SK-N-SH treated with all-trans-retinoic acid at 6 μM for 48 hours (cell line): ENCODE measurements around the gene TMEM82.

Source experiments
- GLIS3 ChIP-seq: fragments of 250-450 bp; sonication (Bioruptor Pico); IDR thresholded peaks from 2 replicates; pipeline ENCODE4 v1.5.0; 2020; ENCODE audit warnings: mild to moderate bottlenecking, moderate library complexity
- RARB ChIP-seq: fragments of 250-450 bp; sonication (Bioruptor Pico); IDR thresholded peaks from 2 replicates; pipeline ENCODE4 v1.8.0; 2021; ENCODE audit warnings: mild to moderate bottlenecking, moderate library complexity
- ZC3H10 ChIP-seq: fragments of 250-450 bp; sonication (Bioruptor Pico); IDR thresholded peaks from 2 replicates; pipeline ENCODE4 v1.5.1; 2021; ENCODE audit warnings: mild to moderate bottlenecking, moderate library complexity
- ZFP30 ChIP-seq: fragments of 450-650 bp; formaldehyde crosslinking; IDR thresholded peaks from 2 replicates; pipeline ENCODE4 v1.5.0; 2022; ENCODE audit warnings: mild to moderate bottlenecking, moderate library complexity
- ZNF8 ChIP-seq: fragments of 450-650 bp; formaldehyde crosslinking; IDR thresholded peaks from 2 replicates; pipeline ENCODE4 v1.5.0; 2020; ENCODE audit warnings: mild to moderate bottlenecking, moderate library complexity

GRCh38 chr1:15731735-15732685, 10.3 kb upstream of the TMEM82 start:
- TF ChIP-seq ZFP30 = no peak
- no peak for TF ChIP-seq RARB (CRISPR knock-in tag)
- TF ChIP-seq GLIS3 (CRISPR knock-in tag) = no peak
- no peak for TF ChIP-seq ZNF8 (CRISPR knock-in tag)
- TF ChIP-seq ZC3H10 (CRISPR knock-in tag) = no peak
